HCT116 (cell line): ENCODE data around the gene AATF. TPM values are rescaled to one million over a fixed set of nuclear protein-coding genes. Genes with fewer than 3 reads are reported as not detected.

Experiments
- ATAC-seq: fragments of 200-7000 bp; cut with Tn5 transposase; 2 replicates; pipeline ENCODE4 v1.9.1; 2020; ENCODE audit warnings: mild to moderate bottlenecking, moderate library complexity
- BruUV-seq: library from RNA; stranded (reverse); fragments of 400-500 nt; replicated peaks from 2 replicates; lab custom pipeline; 2021; lab: Mats Ljungman, UMichigan
- CTCF ChIA-PET: fragments of 300-600 bp; sonication (Branson Sonifier 250); formaldehyde crosslinking; loops from one replicate; lab custom pipeline; 2021; ENCODE audit warnings: antibody characterized with exemption; lab: Charles Lee
- POLR2A ChIA-PET: fragments of 300-600, 350-600 bp; sonication (Branson Sonifier 250); formaldehyde crosslinking; loops from one replicate; lab custom pipeline; 2021; ENCODE audit warnings: antibody characterized with exemption; lab: Charles Lee
- RAD21 ChIA-PET, 2 experiments: fragments of 300-600 bp; sonication (Branson Sonifier 250); formaldehyde crosslinking; loops; one replicate each; lab custom pipeline; 2023; ENCODE audit warnings: low total read pairs in 2 of 2; ENCODE audit not compliant: uncharacterized antibody in 2 of 2, unreplicated experiment in 2 of 2, low non-redundant PET in 1 of 2; lab: Charles Lee
- DNase-seq: peaks from one replicate; pipeline ENCODE4 v3.0.0-alpha.2; 2010; ENCODE audit warnings: low read depth, low spot score
- H2AFZ ChIP-seq: fragments of 200-600 bp; shearing (Covaris generic), sonication (generic); 2 replicates; pipeline ENCODE4 v1.6.1; 2017; ENCODE audit warnings: low read depth, mixed run types, mixed read lengths, antibody characterized with exemption, low read length; ENCODE audit not compliant: poor library complexity, severe bottlenecking
- H3K27ac ChIP-seq: 2 replicates; pipeline ENCODE4 v1.5.1; 2012; ENCODE audit warnings: low read depth, low read length
- H3K27me3 ChIP-seq: fragments of 200-600 bp; sonication (generic); 2 replicates; pipeline ENCODE4 v1.6.1; 2016; ENCODE audit warnings: mixed run types, low read length, mixed read lengths; ENCODE audit not compliant: insufficient read depth
- H3K36me3 ChIP-seq, 2 experiments: fragments of 200-500 bp in 1 of 2; fragments of 200-600 bp in 1 of 2; sonication (Bioruptor generic) in 1 of 2; sonication (generic) in 1 of 2; 2 replicates each; pipeline versions ENCODE4 v1.5.1 to v1.6.1; 2014 to 2016; ENCODE audit warnings: low read length in 2 of 2, inconsistent platforms in 1 of 2, mixed read lengths in 1 of 2, mixed run types in 1 of 2; ENCODE audit not compliant: insufficient read depth in 2 of 2, control insufficient read depth in 1 of 2
- H3K4me1 ChIP-seq, 2 experiments: fragments of 200-600 bp in 1 of 2; sonication (generic) in 1 of 2; 2 replicates each; pipeline versions ENCODE4 v1.5.1 to v1.6.1; 2012 to 2017; ENCODE audit warnings: low read length in 2 of 2, inconsistent platforms in 1 of 2, mild to moderate bottlenecking in 1 of 2, mixed read lengths in 1 of 2, mixed run types in 1 of 2, moderate library complexity in 1 of 2; ENCODE audit not compliant: insufficient read depth in 2 of 2, control insufficient read depth in 1 of 2
- H3K4me2 ChIP-seq: fragments of 200-600 bp; sonication (generic); 2 replicates; pipeline ENCODE4 v1.6.1; 2017; ENCODE audit warnings: mixed run types, low read length, mixed read lengths
- H3K4me3 ChIP-seq, 2 experiments: fragments of 200-600 bp in 1 of 2; sonication (generic) in 1 of 2; replicated peaks in 1 of 2; 2 replicates each; pipeline ENCODE4 v1.5.1; 2011 to 2016; ENCODE audit warnings: low read length in 2 of 2, control low read depth in 1 of 2, low read depth in 1 of 2, mild to moderate bottlenecking in 1 of 2, mixed read lengths in 1 of 2, mixed run types in 1 of 2
- H3K79me2 ChIP-seq: fragments of 200-600 bp; sonication (generic); 2 replicates; pipeline ENCODE4 v1.6.1; 2017; ENCODE audit warnings: mild to moderate bottlenecking, mixed run types, low read length, moderate library complexity, mixed read lengths; ENCODE audit not compliant: insufficient read depth
- H3K9ac ChIP-seq: fragments of 200-600 bp; sonication (generic); 2 replicates; pipeline ENCODE4 v1.6.1; 2016; ENCODE audit warnings: low read length, mixed read lengths
- H3K9me2 ChIP-seq: fragments of 200-600 bp; sonication (generic), shearing (Covaris generic); 2 replicates; pipeline ENCODE4 v1.6.1; 2017; ENCODE audit warnings: mixed run types, mild to moderate bottlenecking, moderate library complexity; ENCODE audit not compliant: insufficient read depth
- H3K9me3 ChIP-seq, 2 experiments: fragments of 200-500 bp in 1 of 2; fragments of 200-600 bp in 1 of 2; sonication (Bioruptor generic) in 1 of 2; sonication (generic) in 1 of 2; 2 replicates each; pipeline ENCODE4 v1.6.1; 2014 to 2017; ENCODE audit warnings: low read length in 2 of 2, mixed read lengths in 2 of 2, inconsistent platforms in 1 of 2, low read depth in 1 of 2, mild to moderate bottlenecking in 1 of 2, mixed run types in 1 of 2, moderate library complexity in 1 of 2; ENCODE audit not compliant: control insufficient read depth in 1 of 2, insufficient read depth in 1 of 2
- H4K20me1 ChIP-seq: fragments of 200-600 bp; sonication (generic), shearing (Covaris generic); 2 replicates; pipeline ENCODE4 v1.6.1; 2017; ENCODE audit warnings: mixed run types, mild to moderate bottlenecking, moderate library complexity; ENCODE audit not compliant: insufficient read depth
- REST ChIP-seq: IDR thresholded peaks from 2 replicates; pipeline ENCODE4 v1.6.1; 2012; ENCODE audit warnings: low read depth
- intact Hi-C: fragments of 100-400 bp; cut with micrococcal nuclease; formaldehyde crosslinking; loops from 2 replicates; pipeline ENCODE4 v1.10.0; 2022
- total RNA-seq: library from RNA; stranded (reverse); gene quantifications from one replicate; pipeline ENCODE4 v1.2.1, GENCODE V29; 2021; ENCODE audit not compliant: unreplicated experiment
- TF ChIP-seq, protein P1 (sequence below), 3 experiments: fragments of 200-600 bp in 1 of 3; sonication (generic) in 1 of 3; IDR thresholded peaks in 2 of 3; conservative IDR thresholded peaks in 1 of 3; 2 replicates each; pipeline ENCODE4 v1.5.1; 2012 to 2017; ENCODE audit warnings: low read depth in 2 of 3, low read length in 2 of 3, antibody characterized with exemption in 1 of 3, borderline replicate concordance in 1 of 3, control low read depth in 1 of 3, mild to moderate bottlenecking in 1 of 3, mixed read lengths in 1 of 3, mixed run types in 1 of 3, moderate library complexity in 1 of 3; ENCODE audit not compliant: insufficient read depth in 1 of 3

AATF gene
- total RNA-seq, 1 experiment from 2014 or later, result 105 TPM

DNA sequence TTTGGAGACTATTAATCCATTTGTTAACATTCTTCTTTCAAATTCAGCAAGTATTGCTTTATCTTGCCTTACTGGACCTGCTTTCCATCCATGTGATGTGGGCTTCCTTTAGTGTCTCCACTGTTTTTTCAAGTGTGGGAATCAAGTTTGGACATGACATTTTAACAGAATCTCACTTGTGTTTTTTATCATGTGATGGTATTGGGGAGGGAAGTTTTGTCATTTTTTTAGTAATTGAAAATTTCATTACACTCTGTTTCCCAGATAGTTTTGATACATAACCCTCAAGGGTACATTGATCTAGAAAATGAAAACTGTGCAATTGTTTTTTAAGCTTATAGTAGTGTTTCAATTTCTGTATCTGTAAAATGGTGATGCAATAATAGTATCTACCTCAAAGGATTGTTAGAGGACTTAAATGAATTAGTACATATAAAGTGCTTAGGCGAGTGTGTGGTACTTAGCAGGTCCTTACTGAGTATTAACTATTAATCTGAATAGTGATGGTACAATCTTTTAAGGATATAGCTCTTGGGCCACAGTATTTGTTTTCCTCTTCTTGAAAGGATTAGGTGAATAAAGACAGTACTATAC is 27.3 kb downstream of the AATF start:
- CTCF ChIA-PET, result no interaction called here
- ATAC-seq (no peak), DNase-seq (no peak)
- no peaks in the 10 kb centered on the region for H3K9me3 ChIP-seq
- H3K79me2 ChIP-seq, result peaks cover 100% of the 10 kb centered on the region
- POLR2A ChIA-PET, result no interaction called here
- H3K27me3 ChIP-seq, result no peaks in the 10 kb centered on the region
- RAD21 ChIA-PET, result no interaction called here
- H3K27ac ChIP-seq, result no peak overlapping the region
- intact Hi-C loops, result no loop called here
- no peaks in the 10 kb centered on the region for H3K9me2 ChIP-seq
- H3K4me1 ChIP-seq, result peaks cover 0 to 2% of the 10 kb centered on the region in 2 experiments; a peak in 1 of 4 replicates
- no TSS peak for BruUV-seq
- H3K4me2 ChIP-seq, result no peak overlapping the region
- H3K4me3 ChIP-seq, result no peak overlapping the region
- TF ChIP-seq, protein P1, sequence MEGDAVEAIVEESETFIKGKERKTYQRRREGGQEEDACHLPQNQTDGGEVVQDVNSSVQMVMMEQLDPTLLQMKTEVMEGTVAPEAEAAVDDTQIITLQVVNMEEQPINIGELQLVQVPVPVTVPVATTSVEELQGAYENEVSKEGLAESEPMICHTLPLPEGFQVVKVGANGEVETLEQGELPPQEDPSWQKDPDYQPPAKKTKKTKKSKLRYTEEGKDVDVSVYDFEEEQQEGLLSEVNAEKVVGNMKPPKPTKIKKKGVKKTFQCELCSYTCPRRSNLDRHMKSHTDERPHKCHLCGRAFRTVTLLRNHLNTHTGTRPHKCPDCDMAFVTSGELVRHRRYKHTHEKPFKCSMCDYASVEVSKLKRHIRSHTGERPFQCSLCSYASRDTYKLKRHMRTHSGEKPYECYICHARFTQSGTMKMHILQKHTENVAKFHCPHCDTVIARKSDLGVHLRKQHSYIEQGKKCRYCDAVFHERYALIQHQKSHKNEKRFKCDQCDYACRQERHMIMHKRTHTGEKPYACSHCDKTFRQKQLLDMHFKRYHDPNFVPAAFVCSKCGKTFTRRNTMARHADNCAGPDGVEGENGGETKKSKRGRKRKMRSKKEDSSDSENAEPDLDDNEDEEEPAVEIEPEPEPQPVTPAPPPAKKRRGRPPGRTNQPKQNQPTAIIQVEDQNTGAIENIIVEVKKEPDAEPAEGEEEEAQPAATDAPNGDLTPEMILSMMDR (IDR thresholded peaks at IDR 0.05 in 2 of 3, conservative IDR thresholded peaks at IDR 0.05 in 1 of 3; ENCODE audit: borderline replicate concordance in 1 of 3, insufficient read depth in 1 of 3, low read depth in 2 of 3, low read length in 2 of 3), result no peak
- TF ChIP-seq REST, result no peak
- peaks cover 2 to 10% of the 10 kb centered on the region in 2 experiments; a peak in 2 of 4 replicates for H3K36me3 ChIP-seq
- H4K20me1 ChIP-seq, result peaks cover 55% of the 10 kb centered on the region
- no peak overlapping the region for H2AFZ ChIP-seq
- H3K9ac ChIP-seq, result no peak overlapping the region
